ENCODE measurements around the gene IBSP.

IBSP gene, protein sequence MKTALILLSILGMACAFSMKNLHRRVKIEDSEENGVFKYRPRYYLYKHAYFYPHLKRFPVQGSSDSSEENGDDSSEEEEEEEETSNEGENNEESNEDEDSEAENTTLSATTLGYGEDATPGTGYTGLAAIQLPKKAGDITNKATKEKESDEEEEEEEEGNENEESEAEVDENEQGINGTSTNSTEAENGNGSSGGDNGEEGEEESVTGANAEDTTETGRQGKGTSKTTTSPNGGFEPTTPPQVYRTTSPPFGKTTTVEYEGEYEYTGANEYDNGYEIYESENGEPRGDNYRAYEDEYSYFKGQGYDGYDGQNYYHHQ

DNA sequence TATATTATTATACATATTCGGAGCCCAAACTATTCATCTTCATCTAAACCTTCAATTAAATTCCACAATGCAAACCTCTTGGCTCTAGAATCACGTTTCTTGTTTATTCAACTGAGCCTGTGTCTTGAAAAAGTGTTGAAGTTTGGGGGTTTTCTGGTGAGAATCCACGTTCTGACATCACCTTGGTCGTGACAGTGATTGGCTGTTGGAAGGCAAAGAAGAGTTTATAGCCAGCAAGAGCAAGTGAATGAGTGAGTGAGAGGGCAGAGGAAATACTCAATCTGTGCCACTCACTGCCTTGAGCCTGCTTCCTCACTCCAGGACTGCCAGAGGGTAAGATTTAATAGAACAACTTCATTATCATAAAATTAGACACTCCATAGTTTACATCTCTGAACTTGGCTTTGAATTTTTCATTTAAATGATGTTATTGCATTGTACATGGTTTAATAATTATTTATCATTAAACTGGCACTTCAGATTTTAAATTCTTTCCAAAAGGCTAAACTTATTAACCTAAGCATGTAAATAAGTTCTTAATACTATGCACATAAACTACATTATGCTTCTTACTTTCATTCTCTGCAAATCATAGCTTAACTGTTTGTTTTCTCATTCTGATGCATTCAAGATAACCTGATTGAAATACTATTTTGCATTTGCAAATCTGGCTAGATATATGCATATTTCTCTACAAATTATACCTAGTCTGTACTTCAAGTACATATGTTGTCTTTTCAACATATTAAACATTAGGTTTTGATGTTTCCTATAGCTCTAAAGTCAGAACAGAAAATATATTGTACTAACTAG is at the start of gene IBSP:
TSS of gene IBSP (plus strand) at position 254 of the 813 bp plus-strand sequence. CDS start 2,808 bp downstream, outside the sequence.
- DNase-seq: no peak

DNA sequence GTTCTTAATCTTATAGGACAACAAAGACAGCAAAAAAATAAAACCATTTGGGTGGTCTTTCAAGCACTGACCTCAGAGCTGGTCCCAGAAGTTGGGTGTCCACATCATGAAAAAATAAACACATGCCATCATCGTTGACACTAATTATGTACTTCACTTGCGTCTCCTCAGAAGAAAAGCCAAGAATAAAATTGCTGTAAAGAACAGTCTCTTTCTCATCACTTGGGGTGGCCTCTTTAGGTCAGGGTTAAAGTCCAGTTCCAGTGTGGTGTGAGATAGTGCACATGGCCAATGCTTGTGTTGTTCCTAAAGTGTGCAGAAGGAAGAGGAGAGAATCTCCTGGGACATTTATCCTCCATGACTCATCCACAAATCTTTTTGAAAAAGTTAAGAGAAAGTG is 49.5 kb upstream of the IBSP start:
- no peak for DNase-seq

DNA sequence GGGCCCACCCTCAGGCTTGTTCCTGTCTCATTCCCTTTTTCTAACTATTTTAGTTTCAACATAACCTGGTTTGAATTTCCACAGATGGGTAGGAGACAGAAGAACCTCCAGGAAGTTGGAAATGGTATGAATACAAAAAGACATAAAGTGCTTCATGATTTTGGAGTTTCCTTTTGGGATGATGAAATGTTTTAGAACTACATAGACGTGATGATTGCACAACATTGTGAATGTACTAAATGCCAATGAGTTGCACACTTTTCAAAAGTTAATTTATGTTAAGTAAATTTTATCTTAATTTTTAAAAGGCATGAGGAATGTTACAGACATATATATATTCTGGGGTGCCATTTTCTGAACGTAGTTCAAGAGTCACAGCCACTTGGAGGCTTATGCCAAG is 41.1 kb upstream of the IBSP start:
- DNase-seq: no peak

DNA sequence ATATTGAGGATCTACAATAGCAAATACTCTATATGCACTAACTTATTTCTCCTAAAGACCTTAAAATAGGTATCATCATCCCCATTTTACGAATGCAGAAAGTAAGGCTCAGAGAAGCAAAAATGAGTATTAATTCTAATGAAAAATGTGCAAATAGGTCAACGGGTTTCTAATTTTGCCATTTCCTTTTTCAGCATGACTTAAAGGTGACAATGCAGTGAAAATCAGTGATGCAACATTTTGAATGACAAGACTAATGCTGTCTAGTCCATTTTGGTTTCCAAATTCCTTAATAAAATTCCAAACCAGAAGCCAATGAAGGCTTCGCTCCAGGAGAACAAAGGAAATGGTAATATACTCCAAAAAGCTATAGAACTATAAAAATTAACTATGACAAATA is 37.0 kb upstream of the IBSP start:
- no peak for DNase-seq

DNA sequence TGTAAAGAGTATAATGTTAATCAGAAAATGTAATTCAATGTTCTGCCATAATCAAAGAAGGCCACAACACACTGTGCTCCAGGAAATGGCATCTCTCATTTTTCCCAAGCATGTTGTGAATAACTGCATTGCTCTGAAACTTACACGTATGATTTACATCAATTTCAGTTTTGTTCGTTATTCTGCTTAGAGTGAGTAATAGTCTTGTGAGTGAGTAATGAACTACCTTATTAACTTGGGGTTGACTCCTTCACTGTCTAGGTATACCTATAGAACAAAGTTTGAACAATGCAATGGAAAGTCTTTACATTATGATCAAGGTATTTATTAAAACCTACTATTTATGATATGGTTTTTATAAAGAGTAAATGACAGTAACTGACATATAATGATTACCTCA is 17.8 kb upstream of the IBSP start:
- DNase-seq: no peak

DNA sequence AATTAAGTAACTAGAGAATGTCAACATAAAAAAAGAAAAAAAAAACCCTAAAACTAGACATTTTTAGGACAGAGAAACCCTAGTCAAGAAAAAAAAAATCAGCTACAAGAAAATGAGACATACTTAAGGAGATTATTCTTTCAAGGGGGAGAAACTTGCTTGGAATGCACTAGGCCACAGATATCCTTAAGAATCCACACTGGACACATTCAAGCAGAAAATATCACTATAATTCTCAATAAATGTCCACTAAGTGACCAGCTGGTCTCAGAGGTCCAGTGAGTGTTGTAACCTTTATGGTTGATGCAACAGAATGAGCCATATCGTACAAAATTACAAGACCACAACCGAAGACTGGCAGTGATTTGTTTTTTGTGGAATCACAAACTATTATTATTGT is 15.6 kb upstream of the IBSP start:
- no peak for DNase-seq

DNA sequence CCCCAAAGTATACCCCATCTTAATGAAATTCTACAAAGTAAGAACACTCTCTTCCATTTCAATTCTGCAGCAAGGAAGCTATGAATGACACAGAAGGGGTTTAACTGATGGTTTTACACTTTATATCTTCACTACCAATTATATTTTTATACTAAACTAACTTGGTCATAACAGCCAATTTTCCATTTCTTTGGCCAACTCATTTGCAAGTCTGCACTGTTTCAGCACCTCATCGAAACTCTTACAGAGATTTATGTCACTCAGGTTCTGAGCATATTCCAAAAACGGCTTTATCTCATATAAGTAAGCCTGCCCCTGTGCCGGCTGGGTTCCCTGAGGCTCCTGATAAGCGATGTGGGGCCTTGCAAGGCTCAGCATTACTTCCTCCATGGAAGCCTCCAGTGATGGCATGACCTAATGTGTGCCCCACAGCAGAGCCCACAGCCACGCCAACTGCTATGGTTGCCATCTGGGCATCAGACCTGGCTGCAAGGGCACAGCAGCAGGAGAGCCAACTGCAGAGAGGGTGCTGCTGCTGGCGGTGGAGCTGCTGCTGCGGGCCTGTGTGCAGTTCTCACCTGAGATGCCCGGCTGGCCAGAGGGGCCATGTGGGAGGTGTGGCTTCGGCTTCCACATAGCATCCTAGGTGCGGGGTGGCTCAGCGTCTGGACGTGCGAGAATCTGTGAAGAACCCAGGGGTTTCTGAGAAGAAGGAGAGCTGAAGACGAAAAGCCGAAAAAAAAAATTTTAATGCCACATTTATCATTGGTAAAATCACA is 13.4 kb upstream of the IBSP start:
- no peak for DNase-seq

DNA sequence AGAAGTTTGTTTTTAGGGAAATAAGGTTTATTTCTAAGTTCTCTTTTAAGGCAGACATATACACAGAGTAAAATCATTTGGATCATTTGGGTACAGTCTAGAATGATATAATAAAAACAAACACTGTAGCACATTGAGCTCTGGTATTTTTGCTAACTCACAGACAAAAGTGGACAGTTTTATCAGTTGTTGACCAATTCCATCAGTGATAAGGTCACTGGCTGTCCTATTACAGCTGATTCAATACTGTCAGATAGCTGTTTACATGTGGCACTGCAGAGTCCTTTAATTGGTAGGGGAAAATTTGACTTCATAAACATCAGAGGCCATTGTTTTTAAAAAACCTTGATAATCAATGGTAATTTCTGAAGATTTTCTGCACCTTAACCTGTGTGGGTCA is 3.5 kb downstream of the IBSP start:
- DNase-seq: no peak

DNA sequence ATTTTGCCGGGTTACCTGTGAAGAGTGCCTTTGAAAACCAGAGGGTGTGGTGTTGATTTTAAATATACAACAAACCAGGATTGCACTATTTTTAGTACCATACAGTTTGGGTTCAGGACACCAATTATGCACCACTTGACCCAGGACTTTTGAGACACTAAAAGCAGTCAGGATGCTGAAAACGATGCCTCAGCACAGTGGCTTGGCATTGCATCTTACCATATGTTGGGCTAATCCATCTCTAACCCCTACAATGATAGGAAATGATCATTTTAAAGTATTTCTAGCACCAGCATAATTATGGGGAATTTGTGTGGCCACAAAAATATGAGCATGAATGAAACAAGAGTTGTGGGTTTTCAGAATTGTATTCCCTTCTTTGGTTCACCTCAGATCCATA is 4.1 kb downstream of the IBSP start:
- no peak for DNase-seq

DNA sequence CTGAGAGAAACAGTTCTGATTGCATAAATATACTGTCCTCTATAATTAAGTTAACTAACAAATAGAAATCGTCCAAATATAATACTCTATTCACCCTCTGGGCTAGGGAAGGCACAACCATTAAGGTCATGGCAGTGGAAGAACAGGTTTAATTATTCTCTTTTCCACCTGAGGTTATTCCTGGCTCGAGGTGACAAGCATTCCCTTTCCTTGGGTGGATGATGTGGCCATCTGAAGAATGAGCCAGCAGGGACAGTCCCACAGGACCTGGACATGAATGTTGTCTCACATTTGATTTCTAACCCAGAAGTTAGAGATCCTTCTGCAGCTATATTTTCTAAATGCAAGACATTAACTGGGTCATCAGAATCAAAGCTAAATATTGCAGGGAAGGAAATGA is 5.5 kb downstream of the IBSP start:
- no peak for DNase-seq

DNA sequence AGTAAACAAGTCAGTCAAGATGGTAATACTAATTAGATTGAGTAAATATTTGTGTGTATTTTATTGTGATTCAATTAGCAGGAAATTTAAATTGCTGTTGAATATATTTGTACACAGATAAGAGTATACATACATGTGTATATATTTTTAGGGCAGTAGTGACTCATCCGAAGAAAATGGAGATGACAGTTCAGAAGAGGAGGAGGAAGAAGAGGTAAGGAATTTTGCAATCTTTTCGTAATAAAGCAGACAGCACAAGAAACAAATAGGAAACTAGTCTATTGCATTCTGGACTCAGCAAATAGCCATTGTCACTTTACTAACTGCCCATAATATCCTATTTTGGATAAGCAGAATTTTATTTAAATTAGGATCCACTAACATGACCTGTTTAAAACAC is 6.6 kb downstream of the IBSP start:
- no peak for DNase-seq

DNA sequence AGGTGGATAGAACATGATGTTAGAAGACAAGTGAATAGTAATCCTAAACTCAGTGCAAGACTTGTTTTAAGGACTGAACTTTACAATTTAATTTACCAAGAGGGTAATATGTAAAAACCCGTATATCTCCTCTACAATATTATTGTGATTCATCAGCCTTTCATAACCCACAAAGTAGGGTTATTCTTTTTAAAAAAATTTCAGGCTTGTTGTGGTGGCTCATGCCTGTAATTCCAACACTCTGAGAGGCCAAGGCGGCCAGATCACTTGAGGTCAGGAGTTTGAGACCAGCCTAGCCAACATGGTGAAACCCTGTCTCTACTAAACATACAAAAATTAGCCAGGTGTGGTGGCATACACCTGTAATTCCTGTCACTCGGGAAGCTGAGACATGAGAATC is 7.2 kb downstream of the IBSP start:
- DNase-seq: no peak

DNA sequence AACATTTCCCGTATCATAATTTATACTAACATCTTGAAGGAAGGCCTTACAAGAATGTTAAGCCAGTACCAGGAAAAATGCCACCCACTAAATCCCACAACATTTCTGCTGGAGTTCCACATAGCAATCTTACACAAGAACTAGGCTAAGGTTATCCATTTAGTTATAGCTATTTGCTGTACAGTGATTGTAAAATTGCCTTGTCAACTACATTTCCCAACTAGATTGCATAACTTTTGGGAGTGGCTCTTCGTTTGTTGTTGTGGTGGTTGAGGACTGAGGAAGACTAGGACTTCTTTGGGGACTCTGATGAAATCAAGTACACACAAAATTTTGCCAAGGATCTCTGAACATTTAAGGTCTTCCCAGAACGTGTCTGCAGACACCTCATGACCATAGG is 8.0 kb downstream of the IBSP start:
- no peak for DNase-seq

DNA sequence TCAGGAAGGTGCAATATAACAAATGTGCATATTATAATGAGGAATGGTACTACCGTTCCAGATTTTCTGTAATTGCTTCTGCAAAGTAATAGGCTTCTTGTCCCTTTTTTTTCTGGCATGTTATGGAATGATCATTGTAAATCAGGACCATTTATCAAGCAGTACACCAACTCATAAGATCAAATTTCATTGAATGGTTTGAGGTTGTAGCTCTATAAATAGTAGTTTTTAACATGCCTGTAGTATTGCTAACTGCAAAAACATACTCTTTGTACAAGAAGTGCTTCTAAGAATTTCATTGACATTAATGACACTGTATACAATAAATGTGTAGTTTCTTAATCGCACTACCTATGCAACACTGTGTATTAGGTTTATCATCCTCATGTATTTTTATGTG is 12.6 kb downstream of the IBSP start:
- DNase-seq: no peak

DNA sequence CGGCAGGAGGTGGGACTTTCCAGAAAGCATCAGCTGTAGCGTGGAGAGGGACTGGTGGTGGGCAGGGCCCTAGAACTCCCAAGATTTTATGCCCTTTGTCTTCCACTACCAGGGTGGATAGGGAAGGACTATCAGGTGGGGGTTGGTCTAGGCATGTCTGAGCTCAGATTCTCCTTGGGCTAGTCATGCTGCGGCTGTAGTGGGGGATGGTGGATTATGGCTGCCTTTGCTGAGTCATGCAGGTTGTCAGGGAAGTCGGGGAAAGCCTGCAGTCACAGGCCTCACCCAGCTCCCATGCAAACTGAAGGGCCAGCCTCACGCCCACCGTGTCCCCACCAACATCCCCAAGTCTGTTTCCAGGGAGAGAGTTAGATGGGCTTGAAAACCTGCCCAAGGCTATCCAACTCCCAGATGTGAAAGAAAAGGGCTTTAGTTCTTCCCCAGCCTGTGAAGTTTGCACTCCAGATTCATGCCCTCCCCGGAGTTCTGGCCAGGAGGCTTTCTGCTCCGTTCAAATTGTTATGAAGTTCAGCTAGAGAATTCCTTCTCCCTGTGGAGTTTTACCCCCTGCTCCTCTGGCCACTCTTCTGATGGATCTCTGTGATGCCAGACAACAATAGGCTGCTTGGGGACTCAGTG is 20.0 kb downstream of the IBSP start:
- no peak for DNase-seq

DNA sequence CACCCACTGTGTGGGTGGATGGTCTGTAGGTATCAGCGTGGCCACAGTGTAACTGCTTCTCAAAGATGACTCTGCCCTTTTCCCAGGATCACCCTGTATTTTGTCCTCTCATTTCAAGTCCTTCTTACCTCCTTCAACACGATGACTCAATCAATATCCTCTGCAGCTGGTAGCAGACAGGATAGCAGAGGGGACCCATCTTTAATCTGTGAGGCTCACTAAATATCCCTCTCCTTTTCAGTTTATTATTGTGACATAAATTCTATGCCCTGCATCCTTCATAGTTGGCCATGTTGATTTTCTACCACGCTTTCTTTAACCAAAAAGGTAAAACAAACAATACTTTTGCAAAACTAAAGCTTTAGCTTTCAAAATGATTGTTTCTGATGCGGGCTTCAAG is 23.8 kb downstream of the IBSP start:
- DNase-seq: no peak

DNA sequence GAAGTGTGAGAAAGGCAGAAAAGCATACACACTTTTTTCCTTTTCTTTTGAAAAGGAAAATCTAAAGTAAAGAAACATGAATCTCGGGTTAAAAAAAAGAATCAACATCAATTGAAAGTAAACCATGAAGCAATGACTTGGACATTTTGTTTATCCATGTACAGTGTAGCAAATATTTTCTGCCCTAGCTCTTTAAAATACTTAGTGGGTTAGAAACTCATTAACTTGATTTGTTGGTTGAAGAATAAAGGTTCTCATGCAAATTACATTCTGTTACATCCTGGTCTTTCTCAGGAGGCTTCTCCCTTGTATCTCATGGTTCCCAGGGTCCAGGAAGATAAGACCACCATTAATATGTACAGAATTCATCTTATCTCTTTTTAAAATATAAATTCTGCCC is 24.4 kb downstream of the IBSP start:
- no peak for DNase-seq

DNA sequence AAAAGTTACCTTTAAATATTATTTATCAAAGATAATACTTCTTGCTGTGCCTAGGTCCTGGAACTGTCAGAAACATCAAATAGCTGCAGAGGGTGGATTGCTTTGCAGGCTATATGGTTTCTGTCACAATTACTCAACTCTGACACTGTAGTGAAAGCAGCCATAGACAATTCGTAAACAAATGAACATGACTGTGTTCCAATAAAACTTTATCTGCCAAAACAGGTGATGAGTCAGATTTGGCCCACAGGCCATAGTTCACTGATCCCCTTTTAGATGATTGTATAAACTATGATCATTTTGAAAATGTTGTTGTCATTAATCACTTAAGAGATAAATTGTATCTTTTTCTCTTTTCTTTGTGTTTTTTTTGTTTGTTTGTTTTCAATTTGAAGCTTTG is 25.0 kb downstream of the IBSP start:
- DNase-seq: no peak

DNA sequence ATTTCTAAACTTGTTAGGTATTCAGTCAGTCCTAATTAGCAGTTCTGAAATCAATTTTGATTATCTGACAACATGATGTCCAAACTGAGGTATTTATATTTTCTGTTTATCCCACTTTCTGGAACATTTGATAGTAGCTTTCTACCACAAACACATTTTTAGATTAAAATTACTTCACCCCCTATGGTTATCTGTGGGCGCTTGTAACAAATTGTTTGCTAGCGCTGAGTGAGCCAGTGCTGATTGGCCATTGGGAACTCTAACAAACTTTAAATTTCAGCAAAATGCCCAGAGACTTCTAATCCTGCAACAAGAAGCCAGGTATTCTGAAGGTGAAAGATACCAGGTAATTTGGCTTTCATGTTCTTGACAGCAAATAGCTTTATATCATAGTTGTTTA is 33.3 kb downstream of the IBSP start, which contains the start of gene MEPE:
TSS of gene MEPE (plus strand) at position 301 of the 400 bp plus-strand sequence. CDS start 1,746 bp downstream, outside the sequence.
- no peak for DNase-seq

DNA sequence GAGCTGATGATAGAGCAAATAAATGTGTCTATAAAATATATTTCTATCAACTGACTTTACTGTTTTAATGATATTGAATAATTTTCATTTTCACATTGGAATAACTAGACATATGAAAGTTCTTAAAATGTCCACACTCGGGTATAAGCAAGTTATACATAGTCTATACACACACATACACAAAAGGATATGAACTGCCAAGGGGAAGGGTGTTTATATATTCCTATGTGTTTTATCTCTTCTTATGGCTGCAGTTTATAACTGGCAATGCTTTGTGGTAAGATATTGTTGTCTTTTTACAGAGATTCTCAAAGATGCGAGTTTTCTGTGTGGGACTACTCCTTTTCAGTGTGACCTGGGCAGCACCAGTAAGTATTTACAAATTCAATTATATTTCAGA is 35.0 kb downstream of the IBSP start:
- no peak for DNase-seq

DNA sequence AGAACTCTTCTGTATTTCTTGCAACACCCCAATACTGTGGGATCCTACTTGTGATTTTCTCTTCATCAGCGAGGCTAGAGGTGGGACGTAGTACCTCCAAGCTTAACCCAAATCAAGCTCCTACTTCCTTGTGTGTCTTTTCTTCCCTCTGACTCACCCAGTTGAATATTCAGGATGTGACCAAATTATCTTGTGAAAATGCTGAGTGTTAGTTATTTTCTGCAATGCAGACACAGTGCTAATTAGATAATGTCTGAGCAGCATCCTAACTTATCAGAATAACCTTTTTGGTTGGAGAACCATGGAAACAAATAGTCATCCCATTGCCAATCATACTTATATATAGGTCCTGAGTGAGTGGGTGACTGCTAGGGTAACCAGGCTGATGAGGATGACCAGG is 35.8 kb downstream of the IBSP start:
- DNase-seq: no peak

DNA sequence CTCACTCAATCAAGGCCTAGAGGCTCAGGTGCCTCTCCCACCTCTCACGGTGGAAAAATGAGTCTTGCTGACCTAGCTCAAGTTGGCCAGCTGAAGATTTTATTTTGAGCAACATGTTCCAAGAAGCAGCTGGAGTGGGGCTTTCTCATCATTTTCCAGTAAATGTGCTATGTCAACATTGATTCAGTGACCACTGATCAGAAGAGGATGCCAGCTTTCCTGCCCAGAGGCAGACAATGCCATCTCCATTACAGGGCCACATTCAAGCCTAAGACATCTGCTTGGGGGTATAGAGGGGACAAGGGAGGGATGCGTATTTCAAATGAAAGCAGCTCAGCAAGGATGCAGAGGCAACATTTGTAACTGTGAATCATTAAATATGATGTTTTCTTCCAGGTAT is 36.4 kb downstream of the IBSP start:
- DNase-seq: no peak

DNA sequence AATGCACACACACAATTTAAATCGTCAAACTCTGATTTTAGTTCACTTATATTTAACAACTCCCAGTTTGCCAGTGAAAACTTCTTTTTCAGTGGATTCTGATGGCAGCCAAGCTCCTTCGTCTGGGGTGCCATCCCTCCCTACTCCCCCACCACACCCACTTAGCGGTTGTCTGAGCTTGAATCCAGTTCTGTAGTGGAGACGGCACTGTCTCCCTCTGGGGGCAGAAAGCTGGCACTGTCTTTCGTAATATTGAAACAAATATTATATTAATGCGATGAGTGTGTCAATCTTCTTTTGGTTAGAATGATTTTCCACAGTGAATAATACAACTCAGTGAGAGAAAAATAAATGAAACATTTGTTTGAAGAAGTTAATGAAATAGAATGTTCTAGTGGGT is 38.9 kb downstream of the IBSP start:
- no peak for DNase-seq
